GM23338 (cell line): ENCODE measurements around the gene DYNC2H1.

Experiments
- CREB1 ChIP-seq: fragments of 250-450 bp; sonication (Bioruptor Pico); IDR thresholded peaks from 2 replicates; pipeline ENCODE4 v1.5.0; 2020; ENCODE audit warnings: low read depth, mild to moderate bottlenecking, moderate library complexity
- CTCF ChIP-seq, 2 experiments: fragments of 200-600 bp in 1 of 2; sonication (generic) in 1 of 2; conservative IDR thresholded peaks; 2 replicates each; pipeline versions ENCODE4 v1.5.1 to v1.6.1; 2016 to 2017; ENCODE audit warnings: antibody characterized with exemption in 2 of 2, low read depth in 2 of 2, mild to moderate bottlenecking in 2 of 2, moderate library complexity in 1 of 2
- ETS1 ChIP-seq: IDR thresholded peaks from 2 replicates; pipeline ENCODE4 v1.6.1; 2016; ENCODE audit warnings: antibody characterized with exemption
- EZH2 ChIP-seq: fragments of 200-600 bp; sonication (generic); IDR thresholded peaks from one replicate; pipeline ENCODE4 v1.8.0; 2017; ENCODE audit warnings: antibody characterized with exemption, mild to moderate bottlenecking, low read depth; ENCODE audit not compliant: unreplicated experiment
- EZH2phosphoT487 ChIP-seq: fragments of 200-600 bp; sonication (generic); IDR thresholded peaks from one replicate; pipeline ENCODE4 v1.8.1; 2018; ENCODE audit warnings: antibody characterized with exemption; ENCODE audit not compliant: unreplicated experiment
- JUNB ChIP-seq: IDR thresholded peaks from one replicate; pipeline ENCODE4 v1.6.1; 2016; ENCODE audit warnings: antibody characterized with exemption; ENCODE audit not compliant: unreplicated experiment
- NANOG ChIP-seq: IDR thresholded peaks from 2 replicates; pipeline ENCODE4 v1.6.1; 2016; ENCODE audit warnings: antibody characterized with exemption, borderline replicate concordance
- POLR2AphosphoS5 ChIP-seq: IDR thresholded peaks from 2 replicates; pipeline ENCODE4 v1.6.1; 2016; ENCODE audit warnings: antibody characterized with exemption, low read depth
- REST ChIP-seq: IDR thresholded peaks from one replicate; pipeline ENCODE4 v1.6.1; 2018; ENCODE audit warnings: antibody characterized with exemption; ENCODE audit not compliant: unreplicated experiment
- STAT1 ChIP-seq: IDR thresholded peaks from one replicate; pipeline ENCODE4 v1.6.1; 2016; ENCODE audit warnings: antibody characterized with exemption; ENCODE audit not compliant: unreplicated experiment
- ZNF114 ChIP-seq: fragments of 250-450 bp; sonication (Bioruptor Pico); IDR thresholded peaks from 2 replicates; pipeline ENCODE4 v1.5.0; 2020; ENCODE audit warnings: mild to moderate bottlenecking, moderate library complexity
- ZNF331 ChIP-seq: fragments of 250-450 bp; sonication (Bioruptor Pico); IDR thresholded peaks from 2 replicates; pipeline ENCODE4 v1.5.0; 2020; ENCODE audit warnings: low read depth, mild to moderate bottlenecking, moderate library complexity
- ZNF462 ChIP-seq: fragments of 250-450 bp; sonication (Bioruptor Pico); IDR thresholded peaks from 2 replicates; pipeline ENCODE4 v1.5.0; 2020; ENCODE audit warnings: mild to moderate bottlenecking, moderate library complexity

- no peak for TF ChIP-seq CREB1
- no peak for TF ChIP-seq NANOG
- TF ChIP-seq POLR2AphosphoS5 = no peak
- no peak for TF ChIP-seq ZNF331 (CRISPR knock-in tag)
- TF ChIP-seq CTCF (conservative IDR thresholded peaks at IDR 0.05; ENCODE audit: low read depth in 2 of 2) = no peak
- TF ChIP-seq EZH2 = no peak
- TF ChIP-seq EZH2phosphoT487 = no peak
- TF ChIP-seq ZNF462 (CRISPR knock-in tag) = no peak
- TF ChIP-seq REST = no peak
- TF ChIP-seq JUNB = no peak
- no peak for TF ChIP-seq STAT1
- TF ChIP-seq ETS1 = no peak
- no peak for TF ChIP-seq ZNF114 (CRISPR knock-in tag)
Measured at GRCh38 chr11:103380031-103380430, 270.8 kb downstream of the DYNC2H1 start.
